Epithelial cell of proximal tubule (primary cell): Measurements from ENCODE around the gene EFEMP1. TPM values are rescaled to one million over a fixed set of nuclear protein-coding genes. Genes with fewer than 3 reads are reported as not detected.

Experiments used
- DNase-seq: peaks from one replicate; pipeline ENCODE4 v3.0.0-alpha.2; 2011; ENCODE audit warnings: low read depth
- H3K4me3 ChIP-seq: 2 replicates; pipeline ENCODE4 v1.5.1; 2011; ENCODE audit warnings: low read depth, mild to moderate bottlenecking, low read length
- total RNA-seq: library from RNA; depleted of rRNA; stranded (reverse); fragments of >200 nt; gene quantifications from 2 replicates; pipeline ENCODE4 v1.2.3, GENCODE V29; 2015
- TF ChIP-seq, protein P1 (sequence below): conservative IDR thresholded peaks from 2 replicates; pipeline ENCODE4 v1.5.1; 2012; ENCODE audit warnings: low read depth, mild to moderate bottlenecking, low read length

Gene EFEMP1
- total RNA-seq, 1 donor from 2014 or later = 30.0 TPM

DNA sequence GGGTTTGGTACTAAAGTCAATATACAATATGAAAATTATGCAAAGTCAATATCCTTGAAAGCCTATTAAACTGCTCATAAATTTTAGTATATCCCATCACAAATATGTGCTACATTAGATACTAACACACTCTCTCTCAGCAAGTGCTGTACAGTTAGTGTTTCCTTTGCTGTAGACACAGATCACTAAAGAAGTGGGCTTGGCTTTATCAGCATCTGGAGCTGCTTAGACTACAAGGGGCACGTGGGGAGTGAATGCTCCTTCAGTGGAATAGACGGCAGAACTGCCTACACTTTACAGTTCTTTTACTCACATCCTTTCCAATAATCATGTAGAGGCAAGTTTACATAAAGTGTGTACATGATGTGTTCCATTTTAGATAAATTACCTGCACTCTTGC is 26.0 kb upstream of the EFEMP1 start:
- TF ChIP-seq, protein P1, sequence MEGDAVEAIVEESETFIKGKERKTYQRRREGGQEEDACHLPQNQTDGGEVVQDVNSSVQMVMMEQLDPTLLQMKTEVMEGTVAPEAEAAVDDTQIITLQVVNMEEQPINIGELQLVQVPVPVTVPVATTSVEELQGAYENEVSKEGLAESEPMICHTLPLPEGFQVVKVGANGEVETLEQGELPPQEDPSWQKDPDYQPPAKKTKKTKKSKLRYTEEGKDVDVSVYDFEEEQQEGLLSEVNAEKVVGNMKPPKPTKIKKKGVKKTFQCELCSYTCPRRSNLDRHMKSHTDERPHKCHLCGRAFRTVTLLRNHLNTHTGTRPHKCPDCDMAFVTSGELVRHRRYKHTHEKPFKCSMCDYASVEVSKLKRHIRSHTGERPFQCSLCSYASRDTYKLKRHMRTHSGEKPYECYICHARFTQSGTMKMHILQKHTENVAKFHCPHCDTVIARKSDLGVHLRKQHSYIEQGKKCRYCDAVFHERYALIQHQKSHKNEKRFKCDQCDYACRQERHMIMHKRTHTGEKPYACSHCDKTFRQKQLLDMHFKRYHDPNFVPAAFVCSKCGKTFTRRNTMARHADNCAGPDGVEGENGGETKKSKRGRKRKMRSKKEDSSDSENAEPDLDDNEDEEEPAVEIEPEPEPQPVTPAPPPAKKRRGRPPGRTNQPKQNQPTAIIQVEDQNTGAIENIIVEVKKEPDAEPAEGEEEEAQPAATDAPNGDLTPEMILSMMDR = no peak
- H3K4me3 ChIP-seq = no peak overlapping the region
- DNase-seq = no peak

DNA sequence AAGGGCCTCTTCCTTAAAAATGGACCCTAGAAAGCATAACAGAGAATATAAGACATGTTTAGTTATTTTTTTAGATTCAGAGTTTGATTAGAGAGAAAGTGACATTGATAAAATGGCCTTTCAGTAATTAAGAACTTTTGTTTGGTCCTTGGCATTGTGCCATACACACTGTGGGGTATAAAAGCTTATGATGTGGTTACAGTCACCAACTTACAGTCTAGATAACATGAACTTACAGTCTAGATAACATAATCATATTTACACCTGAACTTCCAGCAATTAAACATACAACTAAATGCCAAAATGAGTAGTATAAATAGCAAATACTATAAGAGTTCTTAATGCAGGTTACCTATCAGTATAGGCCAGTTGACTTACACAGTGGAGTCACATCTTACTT is 25.6 kb upstream of the EFEMP1 start:
- TF ChIP-seq, protein P1 = no peak
- H3K4me3 ChIP-seq = no peak overlapping the region
- DNase-seq = no peak

DNA sequence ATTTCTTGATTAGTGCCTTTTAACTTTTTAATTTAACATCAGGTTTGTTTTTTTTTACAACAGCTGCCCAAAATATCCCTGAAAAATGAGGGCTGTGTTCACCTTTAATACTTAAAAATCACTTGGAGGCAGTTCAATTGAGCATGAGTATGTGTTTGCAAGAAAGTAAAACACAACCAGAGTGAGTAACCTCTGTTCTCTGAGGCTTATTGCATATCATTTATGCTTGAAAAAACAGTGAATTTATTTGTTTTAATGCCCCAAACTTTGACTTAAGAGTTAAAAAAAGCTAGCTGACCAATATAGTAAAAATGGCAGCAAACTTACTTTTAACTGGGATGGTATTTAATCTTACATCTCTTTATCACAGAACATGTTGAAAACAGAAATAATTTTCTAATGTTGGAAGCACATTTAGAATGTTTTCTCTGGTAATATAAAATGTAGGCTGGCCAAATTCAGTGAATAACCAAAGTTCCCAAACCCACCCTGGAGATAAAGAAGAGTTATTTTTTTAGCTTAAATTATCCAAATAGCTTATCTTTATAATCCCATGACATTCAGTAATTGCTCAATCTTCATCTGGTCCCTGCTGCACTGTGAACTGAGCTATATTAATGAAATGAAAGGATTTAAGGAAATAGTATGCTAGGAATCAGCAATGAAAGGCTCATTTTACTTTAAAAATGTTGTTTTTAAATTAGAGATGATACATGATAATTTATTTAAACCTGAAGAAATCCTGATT is 24.8 kb upstream of the EFEMP1 start:
- DNase-seq = no peak
- H3K4me3 ChIP-seq = no peak overlapping the region
- TF ChIP-seq, protein P1 = no peak

DNA sequence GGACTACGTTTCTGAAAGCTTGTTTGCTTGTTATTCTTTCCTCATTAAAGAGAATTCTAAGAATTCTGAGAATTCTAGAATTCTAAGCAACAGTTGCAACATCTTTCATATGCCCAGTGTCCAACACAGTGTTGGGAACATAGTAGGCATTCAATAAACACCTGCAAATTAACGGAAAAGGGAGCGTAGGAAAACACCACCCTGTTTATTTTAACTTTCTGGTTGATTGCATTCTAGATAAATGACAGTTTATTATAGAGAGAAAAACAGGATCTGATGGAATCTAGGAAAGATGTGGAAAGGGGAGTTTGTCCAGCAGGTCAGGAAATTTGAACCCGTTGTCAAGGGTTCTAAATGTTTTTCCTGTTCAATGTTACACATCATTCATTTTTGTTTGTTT is 24.2 kb upstream of the EFEMP1 start:
- no peak overlapping the region for H3K4me3 ChIP-seq
- TF ChIP-seq, protein P1 = no peak

DNA sequence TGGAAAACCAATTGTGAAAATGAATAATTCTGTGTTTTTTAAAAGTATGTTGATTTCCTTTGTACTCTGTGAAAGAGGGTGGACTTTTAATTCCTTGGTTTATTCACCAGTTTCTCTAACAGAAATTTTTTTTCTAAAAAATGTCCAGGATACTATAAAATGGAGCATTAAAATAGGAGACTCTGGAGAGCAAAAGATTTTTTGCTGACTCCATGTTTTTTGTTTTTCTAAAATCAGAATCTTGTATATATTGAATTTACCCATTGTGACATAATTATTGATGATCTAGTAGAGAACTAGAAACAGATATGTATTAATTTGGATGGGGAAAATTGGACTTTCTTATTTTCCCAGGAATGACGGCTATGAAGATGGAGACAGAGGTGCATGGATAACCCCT is 23.2 kb upstream of the EFEMP1 start:
- TF ChIP-seq, protein P1 = no peak
- no peak for DNase-seq
- no peak overlapping the region for H3K4me3 ChIP-seq

More for the DNA sequence above, 24.2 kb upstream of the EFEMP1 start:
- DNase-seq = no peak

DNA sequence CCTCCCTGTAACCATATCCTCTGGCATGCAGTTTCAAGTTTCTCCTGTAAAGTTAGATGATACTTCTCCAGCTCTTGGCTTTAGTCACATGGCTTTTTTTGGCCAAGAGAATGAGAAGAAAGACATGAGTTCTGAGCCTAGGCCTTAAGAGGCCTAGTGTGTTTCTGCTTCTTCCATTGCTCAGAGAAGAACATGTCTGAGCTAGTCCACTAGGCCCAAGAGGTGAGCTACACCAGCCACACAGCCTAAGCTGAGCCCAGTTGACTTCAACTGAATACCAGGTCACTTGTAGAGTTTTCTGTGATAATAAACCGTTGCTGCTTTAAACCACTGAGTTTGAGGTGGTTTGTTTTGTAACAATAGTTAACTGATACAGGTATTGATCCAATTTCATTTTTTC is 19.9 kb upstream of the EFEMP1 start:
- H3K4me3 ChIP-seq = no peak overlapping the region
- TF ChIP-seq, protein P1 = no peak
- no peak for DNase-seq

DNA sequence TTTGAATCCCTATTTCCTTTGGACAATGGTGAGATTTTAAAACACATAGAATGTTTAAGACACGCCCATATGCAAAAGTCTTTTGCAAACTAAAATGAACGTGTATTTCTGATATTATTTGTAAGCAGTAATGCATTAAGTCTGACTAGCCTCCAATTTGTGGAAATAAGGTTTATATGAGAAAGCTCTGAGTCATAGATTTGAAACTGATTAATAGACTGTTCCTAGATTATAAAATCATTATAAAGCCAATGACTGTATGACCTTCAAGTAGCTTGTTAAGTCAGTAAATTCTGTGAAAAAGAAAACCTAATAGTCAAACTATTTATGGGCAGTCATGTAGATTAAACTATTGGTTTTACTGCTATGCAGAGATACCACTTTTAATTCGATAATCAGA is 12.8 kb upstream of the EFEMP1 start:
- H3K4me3 ChIP-seq = no peak overlapping the region
- TF ChIP-seq, protein P1 = no peak
- DNase-seq = no peak
